HG03159 (cell line): ENCODE measurements around the gene TBX15.

Experiments
- ATAC-seq: cut with Tn5 transposase; IDR thresholded peaks from one replicate; pipeline ENCODE4 v1.9.1; 2021; ENCODE audit warnings: mild to moderate bottlenecking, moderate library complexity; ENCODE audit not compliant: unreplicated experiment

The TBX15 gene

DNA sequence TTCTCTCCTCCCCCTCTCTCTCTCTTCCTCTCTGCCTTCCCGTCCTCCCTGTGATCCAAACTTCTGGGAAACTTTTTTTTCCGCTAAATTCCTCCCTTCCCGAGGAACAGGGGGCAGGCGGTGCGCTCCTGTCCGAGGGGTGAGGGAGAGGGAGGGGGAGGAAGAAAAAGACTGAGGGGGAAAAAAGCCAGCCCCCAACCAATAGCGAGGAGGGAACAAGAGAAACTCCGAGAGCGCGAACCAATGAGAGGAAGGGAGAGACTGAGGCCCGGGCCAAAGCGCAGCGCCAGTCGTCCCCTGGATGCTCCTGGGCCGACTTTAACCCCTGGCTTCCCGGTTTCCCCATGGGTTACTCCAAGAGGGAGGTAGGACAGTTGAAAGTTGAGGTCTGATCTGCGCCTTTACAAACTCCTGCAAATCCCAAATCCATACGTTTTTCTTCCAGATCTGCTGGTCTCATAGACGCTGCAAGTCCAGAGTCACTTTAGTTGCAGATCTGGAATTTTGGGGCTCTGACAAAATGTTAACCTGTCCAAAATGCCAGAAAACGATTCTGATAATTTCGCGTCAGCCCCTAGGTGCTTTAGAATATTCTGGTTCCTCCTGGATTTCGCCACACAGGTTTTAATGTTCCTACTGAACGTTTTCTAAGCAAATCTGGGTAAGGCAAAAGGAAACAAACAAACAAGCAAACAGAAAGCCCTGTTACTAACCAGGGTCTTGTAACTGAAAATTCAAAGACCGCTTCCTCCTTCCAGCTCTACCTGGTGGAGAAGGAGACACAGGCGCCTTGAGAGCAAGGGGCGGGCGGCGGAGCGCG, at the start of gene TBX15:
Gene TBX15, minus strand, starts transcription at position 158 of the 820 bp plus-strand sequence. CDS start 548 bp downstream, outside the sequence.
- no peak for ATAC-seq

DNA sequence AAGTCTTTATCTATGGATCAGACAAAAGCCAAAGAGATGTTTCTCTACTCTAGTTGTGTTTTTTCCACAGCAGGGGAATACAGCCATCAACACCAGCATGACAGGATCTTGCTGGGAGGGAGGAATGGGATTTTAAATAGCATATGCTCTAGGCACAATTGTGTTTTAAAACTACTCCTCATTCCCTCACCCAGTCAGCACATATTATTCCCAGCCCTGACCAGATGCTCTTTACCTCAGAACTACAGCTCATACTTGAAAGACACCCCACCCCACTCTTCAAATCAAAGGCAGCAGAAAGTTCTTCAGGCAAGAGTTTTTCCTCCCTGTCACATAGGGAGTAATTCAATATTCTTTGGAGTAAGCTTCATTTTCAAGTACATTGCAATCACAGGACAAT, 46.2 kb upstream of the TBX15 start:
- no peak for ATAC-seq

DNA sequence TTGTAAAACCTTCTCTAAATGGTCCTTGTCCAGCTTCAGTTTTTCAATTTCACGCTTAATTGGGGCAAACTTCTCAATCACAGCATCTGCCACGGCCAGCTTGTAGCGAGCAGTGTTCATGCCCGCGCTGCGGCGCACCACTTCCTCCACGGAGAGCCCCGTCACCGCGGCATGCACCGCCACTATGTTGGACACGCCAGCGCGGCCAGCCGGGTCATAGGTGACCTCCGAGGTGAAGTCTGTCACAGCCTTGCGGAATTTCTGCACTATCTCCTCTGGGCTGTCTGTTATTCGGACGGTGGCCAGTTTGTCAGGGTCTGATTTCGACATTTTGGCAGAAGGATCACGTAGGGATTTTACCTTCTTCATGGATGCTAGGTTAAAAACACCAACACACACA, 44.8 kb upstream of the TBX15 start:
- ATAC-seq, result no peak

DNA sequence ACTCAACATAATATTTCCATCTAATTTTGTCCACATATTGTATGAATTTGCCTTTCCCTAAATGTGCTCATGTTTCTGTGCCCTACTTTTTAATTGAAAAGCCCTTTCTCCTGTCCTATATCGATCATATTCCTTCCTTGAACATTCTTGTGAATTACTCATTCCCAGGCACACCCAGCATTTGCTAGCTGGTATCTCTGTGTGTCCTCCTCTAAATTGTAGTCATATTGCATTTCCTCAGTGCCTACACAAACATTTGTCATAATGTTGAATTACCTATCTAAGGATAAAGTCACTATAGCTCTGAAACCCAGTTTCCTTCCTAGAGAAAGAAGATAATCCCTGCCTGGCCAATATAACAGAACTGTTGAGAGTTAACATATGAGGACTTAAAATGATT, 39.6 kb upstream of the TBX15 start:
- no peak for ATAC-seq

DNA sequence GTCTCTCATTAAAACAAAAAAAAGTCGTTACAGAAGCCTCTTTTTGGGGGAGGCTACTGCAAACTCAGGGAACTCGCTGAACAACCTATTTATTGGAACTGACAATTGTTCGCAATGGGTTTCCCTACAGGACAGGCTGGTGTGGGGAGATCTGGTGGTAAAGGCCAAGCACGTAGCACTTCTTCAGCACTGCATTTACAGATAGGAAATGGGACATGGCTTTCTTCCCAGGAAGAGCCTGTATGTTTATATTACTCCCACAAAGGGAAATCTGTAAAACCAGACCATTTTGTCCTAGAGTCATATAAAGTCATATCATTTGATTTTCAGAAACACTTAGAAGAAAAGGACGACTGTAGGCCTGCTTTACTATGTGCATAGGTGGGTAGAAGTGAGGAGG, 38.8 kb upstream of the TBX15 start:
- ATAC-seq, result no peak

DNA sequence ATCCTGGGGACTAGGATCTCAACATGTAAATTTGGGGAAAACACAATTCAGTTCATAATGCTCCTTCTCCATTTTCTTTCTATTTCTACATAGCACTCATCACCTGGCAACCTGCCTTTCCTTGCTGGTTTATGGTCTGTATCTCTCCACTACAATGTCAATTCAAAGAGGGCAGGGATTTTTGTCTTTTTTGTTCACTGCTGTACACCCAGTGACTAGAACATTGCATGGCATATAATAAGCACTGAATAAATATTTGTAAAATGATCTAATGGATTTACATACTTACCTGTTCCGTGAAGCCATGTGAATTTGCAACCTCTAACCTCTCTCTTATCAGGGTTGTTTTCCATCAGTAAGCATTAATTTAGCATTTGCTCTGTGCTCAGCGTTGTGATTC, 27.4 kb upstream of the TBX15 start:
- ATAC-seq, result no peak

DNA sequence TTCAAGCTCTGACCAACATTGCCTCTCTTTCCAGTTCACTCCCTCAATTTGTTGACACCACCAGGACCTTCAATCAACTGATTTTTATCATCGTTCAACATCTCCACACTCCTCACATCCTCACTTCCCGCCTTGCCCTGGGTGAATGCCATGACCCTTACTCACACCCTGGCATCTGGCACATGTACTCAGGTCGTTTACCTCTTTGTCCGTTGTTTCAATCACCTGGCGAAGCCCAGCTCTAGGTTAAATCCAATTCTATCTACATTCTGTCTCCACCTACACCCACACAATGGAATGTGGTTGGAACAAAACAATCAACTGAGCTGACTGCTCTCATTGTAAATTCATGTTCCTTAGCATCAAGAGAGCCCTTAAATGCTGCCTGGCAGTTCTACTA, 24.2 kb upstream of the TBX15 start:
- no peak for ATAC-seq

DNA sequence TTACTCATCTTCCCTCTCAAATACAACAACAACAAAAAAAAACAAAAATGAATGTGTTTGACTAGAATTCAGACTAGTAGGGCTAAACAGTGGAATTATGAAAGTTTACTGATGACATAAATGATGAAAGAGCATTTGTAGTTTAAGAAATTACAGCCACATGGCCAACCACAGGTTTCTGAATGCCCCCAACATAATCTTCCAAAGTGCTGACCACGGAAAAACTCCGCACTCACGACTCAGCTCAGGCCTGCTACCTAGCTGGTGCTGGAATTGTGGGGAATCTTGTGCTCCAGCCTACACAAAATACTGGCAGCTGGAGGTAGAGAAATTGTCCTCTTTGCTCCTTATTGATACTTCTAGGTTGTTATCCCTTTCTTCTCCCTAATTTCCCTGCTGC, 23.6 kb upstream of the TBX15 start:
- no peak for ATAC-seq

DNA sequence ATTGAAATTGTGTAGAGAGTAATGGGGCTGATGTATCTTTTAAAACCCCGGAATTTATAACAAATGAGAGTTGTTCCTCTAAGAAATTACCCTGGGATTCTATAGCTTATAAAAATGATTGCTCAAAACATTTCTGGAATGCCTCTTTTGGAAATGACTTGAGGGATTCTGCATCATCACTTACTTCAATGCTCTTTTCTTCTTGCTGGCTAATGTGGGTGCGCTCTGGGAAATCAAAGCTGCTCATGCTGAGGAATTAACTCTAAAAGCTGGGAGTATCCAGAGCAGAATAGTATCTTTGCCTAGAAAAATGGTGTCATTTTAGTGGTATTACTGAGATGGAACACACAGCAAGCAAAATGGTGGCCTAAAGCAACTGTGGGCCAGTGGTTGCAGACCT, 23.0 kb upstream of the TBX15 start:
- no peak for ATAC-seq

DNA sequence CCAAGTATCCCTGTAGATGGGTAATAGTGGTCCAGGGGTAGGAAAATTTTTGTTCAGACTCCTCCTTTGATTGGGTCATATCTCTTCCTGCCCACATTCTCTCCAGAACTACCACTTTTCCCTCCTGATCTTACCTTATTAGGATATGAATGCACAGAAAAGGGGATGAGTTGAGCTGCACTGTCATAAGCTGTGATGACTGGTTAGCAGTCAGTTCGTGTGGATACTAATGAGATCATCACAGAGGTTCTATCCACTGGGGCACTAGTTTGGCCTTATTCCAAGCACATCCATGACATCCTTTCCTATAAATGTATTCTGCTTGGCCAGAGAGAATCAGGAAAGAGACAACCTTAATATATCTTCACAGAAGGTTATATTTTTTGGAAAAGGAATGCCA, 22.1 kb upstream of the TBX15 start:
- ATAC-seq, result no peak

DNA sequence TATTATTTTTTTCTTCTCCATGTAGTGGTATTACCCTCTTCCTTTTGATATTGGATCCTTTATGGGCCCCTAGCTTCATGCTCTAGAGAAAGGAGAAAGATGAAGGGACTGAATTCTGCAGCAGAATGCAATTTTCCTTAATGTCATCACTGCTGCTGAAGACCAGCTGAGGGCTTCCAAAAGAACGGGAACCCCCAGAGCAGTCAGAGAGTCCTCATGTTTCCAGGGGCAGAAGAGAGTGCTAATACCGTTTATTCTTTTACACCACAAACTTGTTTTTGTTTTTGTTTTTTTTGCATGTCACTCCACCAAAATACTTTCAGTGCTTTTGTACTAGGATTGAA, 21.1 kb upstream of the TBX15 start:
- no peak for ATAC-seq

DNA sequence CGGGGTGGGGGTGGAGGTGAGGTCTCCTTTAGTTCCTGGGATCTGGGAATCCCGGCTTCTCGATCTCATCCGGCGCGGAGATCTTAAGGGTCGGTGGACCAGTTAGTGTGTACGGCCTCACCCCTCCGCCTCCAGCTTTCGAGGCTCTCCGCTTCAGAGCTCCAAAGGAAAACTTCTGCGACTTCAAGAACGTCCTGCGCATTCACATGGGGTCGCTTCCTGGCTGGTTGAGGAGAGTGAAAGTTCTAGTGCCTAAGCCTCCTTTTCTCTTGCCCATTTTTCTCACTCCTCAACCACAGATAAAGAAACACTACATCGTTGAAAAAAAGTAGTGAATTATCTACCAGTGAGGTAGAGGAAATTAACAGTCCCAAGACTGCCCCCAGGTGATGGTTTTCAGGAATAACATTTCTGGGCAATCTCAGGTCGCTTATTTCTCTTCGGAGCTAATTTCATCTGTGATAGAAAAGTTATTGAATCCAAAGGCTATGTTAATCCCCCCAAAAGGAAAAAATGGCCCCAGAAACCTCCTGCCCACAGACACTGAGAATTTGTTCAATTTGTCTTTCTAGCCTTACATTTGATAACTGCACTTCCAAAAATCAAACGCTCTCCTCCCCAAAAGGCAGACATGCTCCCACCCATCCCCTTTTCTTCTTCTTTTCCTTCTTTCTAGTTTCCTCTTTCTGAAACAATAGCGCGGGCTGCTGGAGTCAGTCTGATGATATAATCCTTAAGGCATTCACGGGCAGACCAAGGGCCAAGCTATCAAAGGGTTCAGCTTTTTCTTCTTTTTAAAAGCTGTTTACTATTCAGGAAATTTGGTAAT, 20.6 kb upstream of the TBX15 start:
- no peak for ATAC-seq

DNA sequence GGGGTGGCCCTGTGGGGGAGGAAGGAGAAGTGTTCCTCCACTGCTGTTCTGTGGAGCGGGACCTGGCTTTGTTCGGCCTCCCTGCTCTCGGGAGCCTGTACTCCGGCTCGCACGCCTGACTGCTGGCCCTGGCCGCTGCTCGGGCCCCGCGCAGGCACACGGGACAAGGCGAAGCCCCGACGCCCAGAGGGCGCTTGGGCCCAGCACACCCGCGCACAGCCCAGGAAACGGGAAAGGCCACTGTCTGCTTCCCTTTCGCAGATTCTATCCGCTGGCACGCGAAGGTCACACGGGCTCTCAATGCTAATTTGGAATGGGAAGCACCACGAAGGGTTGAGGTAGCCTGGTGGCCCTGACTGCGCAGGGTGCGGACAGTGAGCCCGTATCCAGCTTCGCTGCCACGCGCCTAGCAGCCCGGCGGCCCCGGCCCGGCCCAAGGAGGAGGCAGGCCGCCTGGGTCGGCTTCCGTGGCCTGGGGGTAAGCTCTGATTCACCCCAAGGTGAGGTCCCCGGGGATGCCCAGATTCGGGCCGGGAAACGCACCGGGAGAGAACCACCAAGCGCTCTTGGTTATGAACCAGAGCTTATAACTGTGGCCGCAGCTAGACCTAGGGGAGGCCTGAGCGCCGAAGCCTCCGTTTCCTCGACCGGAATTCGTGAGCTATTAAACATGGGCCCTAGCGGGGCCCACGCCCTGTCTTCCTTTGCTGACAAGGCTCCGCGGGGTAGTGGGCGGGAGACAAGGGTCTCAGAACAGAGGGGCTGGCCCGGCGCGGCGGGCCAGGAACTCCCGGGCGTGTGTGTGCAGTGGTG, 19.7 kb upstream of the TBX15 start:
- ATAC-seq, result no peak

DNA sequence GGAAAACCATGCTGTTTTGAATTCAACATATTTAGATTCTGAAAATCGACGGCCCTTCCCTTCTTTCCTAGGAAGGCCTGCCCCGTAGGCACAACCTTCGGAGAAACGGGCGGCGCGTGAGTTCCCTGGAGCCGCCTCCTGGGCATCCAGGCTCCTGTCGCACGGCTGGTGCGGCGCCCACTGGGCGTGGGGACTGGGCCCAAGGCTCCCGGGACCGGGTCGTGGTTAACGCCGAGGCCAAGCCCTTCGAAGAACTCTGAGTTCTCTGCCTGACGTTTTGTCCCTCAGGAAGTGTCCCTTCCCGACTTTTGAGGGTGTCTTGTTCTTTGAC, 19.2 kb upstream of the TBX15 start:
- no peak for ATAC-seq

DNA sequence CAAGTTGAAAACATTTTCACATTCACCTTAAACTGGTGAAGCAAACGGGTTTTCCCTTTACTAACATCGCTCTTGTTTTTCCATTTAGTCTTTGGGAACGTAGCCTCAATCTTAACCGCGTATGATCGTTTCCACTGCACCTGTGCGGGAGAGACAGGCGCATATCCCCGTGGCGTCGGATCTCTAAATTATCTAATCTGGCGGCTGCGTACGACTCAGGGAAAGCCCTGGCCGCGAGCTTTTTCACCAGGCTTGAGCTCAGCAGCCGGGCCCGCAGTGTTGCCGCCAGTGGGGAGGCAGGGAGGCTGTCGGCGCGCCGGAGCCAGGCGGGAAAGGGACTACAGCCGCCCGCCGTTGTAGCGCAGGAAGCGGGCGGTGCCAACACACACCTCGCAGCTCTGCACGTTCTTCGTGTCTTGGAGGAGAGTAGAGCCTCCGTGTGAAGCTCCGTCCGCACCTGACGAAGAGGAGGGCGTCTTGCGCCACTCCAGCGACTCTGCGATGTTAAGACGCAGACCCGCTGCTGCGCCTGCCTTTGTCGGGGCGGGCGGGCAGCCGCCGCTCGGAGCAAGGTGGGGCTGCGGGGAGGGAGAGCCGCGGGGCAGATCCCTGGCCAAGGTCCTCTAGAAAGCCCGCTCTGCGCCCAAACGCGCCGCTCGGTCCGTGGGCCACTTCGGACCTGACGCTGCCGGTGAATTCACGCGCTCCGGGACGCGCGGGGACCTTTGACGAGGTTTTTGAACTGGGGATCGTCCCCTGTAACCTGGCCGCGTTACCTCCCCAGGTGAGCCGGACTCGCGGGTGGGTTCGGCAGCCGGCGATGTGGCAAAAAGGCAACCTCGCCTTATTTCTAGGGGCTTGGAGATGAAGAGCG, 18.5 kb upstream of the TBX15 start:
- no peak for ATAC-seq

DNA sequence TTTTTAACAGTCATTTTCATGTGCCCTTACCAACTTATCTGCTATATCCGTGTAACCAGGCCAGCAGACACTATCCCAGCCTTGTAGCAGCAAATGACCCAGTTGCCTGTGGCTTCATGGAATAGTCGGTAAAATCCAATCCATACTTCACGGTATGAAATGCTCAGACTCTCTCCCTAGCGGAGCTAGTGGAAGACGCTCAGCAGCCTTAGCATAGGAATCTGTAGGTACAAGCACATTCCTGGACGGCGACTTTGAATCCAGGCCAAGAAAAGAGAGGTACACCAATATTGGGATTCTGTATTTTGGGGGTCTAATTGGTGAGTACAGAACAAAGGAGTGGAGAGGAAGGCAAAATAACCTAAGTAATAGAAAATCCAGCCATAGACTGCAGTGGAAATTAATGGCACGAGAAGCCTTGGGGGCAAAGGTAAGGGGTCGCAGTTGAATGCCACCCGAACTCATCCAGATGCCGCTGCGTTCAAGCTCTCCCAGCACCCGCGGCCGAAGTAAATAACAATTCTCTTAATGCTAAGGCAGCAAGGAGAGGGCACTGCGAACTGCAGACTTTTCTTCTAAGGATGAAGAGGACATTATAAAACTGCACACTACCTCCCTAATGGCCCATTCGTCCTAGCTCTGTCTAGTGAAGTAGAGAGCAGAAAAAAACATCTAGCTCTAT, 17.7 kb upstream of the TBX15 start:
- no peak for ATAC-seq

DNA sequence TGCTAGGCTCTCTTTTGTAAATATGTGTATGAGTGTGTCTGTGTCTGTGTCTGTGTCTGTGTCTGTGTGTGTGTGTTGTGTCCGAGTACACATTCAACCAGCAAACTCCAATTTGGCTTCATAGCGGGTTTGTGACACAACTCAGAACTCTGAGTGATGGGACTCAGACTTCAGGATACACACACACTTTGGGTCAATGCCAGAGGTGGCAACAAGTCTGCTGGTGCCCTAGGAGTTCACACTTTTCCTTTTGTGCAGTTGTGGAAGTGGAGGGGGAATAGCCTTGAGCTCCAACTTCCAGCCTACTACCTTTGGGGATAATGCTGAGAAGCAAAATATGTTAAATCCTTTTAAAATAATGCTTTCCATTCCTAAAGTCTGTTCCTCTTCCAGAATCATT, 16.6 kb upstream of the TBX15 start:
- ATAC-seq, result no peak

DNA sequence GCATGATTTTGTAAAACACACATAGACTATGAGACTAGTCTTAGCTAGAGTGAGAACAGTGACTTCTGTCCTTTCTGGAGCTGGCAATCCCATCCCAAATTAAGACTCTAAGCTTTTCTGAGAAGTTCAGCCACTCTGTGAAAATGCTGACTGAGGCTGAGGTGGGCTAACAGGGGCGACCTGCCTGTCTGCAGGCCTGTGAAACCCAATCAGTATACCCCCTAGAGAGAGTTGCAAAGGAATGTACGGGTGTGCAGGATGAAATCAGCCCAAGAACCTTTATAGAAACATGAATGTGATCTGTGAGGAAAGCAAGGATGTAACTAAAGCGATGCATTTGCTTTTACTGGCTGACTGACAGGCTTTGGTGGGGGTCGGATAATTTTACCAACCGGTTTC, 16.0 kb upstream of the TBX15 start:
- ATAC-seq, result no peak

DNA sequence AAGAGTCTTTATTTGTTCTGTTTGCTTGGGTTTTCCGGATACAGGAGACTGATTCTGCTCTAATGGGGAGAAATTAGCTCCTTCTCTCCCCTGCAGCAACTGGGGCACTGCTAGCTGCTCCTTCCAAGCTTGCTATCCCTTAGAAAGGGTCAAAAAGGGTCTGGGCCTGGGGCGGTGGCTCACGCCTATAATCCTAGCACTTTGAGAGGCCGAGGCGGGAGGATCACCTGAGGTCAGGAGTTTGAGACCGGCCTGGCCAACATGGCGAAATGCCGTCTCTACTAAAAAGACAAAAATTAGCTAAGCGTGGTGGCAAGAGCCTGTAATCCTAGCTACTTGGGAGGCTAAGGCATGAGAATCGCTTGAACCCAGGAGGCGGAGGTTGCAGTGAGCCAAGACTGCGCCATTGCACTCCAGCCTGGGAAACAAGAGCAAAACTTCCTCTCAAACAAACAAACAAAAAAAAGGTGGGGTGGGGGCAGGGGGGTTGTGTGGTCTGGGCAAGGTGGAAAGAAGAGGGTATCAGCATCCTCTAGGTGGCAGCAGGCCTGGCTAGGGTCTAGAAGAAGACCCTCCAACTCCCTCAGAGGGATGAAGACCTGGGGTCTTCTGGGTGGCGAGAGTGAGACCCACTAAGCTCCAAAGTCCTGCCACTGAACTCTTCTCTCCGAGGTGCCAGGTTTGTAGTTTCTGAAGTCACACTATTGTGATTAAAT, 15.4 kb upstream of the TBX15 start:
- ATAC-seq, result no peak
